SH-SY5Y (cell line): ENCODE measurements around the gene EVX2.

Source experiments
- GATA2 ChIP-seq: IDR thresholded peaks from 2 replicates; pipeline ENCODE4 v1.6.1; 2011; ENCODE audit warnings: mild to moderate bottlenecking, low read depth, low read length
- GATA3 ChIP-seq: IDR thresholded peaks from 2 replicates; pipeline ENCODE4 v1.6.1; 2011; ENCODE audit warnings: low read depth, mild to moderate bottlenecking, low read length, moderate library complexity

DNA sequence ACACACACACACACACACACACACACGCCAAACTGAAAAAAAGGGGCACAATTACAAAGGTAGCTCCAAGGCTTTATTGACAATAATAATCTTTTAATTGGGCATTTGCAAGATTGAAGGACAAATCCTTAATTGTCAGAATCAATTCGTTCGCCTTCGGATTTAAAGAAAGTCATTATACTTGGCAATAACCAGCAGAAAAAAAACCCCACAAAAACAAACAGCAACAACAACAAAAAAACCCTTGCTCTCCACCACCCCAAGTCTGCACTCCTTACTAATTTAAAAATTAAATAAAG lies 44.0 kb upstream of the EVX2 start:
- TF ChIP-seq GATA2 (no peak), GATA3 (no peak)
